NB4 (cell line): ENCODE data around the gene SBDS.

Source experiments
- MYC ChIP-seq: IDR thresholded peaks from 2 replicates; pipeline ENCODE4 v1.6.1; 2011; ENCODE audit warnings: low read depth, low read length
- POLR2A ChIP-seq: IDR thresholded peaks from 2 replicates; pipeline ENCODE4 v1.6.1; 2011; ENCODE audit warnings: mild to moderate bottlenecking; ENCODE audit not compliant: insufficient read length; ENCODE audit errors: extremely low read depth
- TF ChIP-seq, protein P1 (sequence below): IDR thresholded peaks from one replicate; pipeline ENCODE4 v1.5.1; 2012; ENCODE audit warnings: low read depth, low read length
- TF ChIP-seq, protein P2 (sequence below): IDR thresholded peaks from 2 replicates; pipeline ENCODE4 v1.6.1; 2011; ENCODE audit warnings: low read depth, low read length

DNA sequence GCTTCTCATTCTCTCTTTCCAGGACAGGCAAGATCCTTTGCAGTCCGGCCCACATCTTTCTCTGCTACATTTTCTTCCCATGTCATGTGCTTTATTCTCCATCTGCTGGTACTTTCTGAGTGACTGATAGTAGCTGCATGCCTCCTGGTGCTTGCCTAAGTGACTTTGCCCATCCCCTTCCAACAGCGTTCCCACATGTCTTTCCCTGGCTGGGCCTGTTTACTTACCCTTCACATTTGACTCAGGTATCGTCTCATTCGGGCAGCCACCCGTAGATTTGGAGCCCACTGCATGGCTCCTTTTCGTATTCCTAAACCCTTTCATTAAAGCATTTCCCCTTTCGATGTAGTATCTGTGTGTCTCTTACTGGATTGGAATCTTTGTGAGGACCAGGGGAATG is 25.9 kb upstream of the SBDS start:
- TF ChIP-seq, protein P1, sequence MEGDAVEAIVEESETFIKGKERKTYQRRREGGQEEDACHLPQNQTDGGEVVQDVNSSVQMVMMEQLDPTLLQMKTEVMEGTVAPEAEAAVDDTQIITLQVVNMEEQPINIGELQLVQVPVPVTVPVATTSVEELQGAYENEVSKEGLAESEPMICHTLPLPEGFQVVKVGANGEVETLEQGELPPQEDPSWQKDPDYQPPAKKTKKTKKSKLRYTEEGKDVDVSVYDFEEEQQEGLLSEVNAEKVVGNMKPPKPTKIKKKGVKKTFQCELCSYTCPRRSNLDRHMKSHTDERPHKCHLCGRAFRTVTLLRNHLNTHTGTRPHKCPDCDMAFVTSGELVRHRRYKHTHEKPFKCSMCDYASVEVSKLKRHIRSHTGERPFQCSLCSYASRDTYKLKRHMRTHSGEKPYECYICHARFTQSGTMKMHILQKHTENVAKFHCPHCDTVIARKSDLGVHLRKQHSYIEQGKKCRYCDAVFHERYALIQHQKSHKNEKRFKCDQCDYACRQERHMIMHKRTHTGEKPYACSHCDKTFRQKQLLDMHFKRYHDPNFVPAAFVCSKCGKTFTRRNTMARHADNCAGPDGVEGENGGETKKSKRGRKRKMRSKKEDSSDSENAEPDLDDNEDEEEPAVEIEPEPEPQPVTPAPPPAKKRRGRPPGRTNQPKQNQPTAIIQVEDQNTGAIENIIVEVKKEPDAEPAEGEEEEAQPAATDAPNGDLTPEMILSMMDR, result no peak
- TF ChIP-seq POLR2A (no peak), MYC (no peak)
- TF ChIP-seq, protein P2, sequence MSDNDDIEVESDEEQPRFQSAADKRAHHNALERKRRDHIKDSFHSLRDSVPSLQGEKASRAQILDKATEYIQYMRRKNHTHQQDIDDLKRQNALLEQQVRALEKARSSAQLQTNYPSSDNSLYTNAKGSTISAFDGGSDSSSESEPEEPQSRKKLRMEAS, result no peak
